ENCODE measurements around the gene TIPRL.
A peak's percentile ranks its signal among the peaks of the same experiment; 100 is the strongest.

Gene TIPRL

GRCh38 chr1:168178638-168179437 is at the start of gene TIPRL:
TIPRL (plus strand) TSS chr1:168178962; CDS start chr1:168179078, 116 bp downstream.
- ChIA-PET POLR2A (ENCODE audit: low non-redundant PET) (interaction anchor here (0.7 kb wide), 1 partner anchor 56 kb away, joined by 3 read pairs; no protein-coding TSS in a partner anchor), CTCF (interaction anchor here (0.7 kb wide), 1 partner anchor 49 kb away, joined by 3 read pairs; no protein-coding TSS in a partner anchor)
- DNase-seq (ENCODE audit: low spot score): peak; percentile 92
- TF ChIP-seq CTCF (conservative IDR thresholded peaks at IDR 0.05; ENCODE audit: low read depth): peak; percentile 22; the same call in 1 of the 2 replicates
- peak within 1 kb of the TSS; percentile 95 for H3K27ac ChIP-seq

DNA sequence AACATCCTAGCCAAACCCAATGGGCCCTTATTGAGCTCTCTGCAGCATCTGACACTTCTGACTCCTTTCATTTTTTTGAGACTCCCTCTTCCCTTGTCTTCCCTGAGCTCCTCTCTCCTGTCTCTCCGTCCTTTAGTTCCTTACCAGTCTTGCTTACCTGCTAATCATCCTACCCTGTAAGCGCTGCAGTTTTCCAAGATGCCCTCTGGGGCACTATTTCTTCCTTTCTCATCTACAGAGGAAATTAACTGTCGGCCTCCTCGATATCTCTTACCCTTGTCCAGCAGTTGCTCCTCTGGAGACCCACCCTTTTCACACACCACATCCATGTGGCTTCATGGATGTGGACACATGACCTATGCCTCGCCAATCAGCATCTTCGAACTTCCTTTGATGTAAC is 48.8 kb upstream of the TIPRL start:
- CTCF ChIA-PET: interaction anchor here (0.7 to 1.5 kb wide), 2 partner anchors 8 to 16 kb away, joined by 4 read pairs; no protein-coding TSS in a partner anchor

DNA sequence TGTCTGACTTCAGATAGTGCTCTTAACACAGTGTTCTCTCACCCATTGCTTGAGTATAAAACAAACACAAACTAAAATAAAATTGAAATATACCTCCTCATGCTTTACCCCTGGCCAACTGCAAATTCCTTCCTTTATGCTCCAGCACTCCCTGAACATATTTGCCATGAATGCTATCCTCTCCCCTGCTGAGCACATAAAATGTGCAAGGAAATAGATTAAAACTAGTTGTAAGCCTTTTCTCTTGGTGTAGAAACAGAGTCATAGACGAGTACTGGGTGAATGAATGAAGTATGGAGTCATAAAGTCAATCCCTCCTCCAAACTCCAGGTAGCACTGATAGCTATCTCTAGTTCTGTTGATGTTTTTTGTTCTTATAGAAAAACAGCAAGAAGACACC is 44.6 kb upstream of the TIPRL start:
- POLR2A ChIA-PET (ENCODE audit: low non-redundant PET): no interaction called here
- CTCF ChIA-PET: no interaction called here

More for the DNA sequence above, 48.8 kb upstream of the TIPRL start:
- no peak for DNase-seq (ENCODE audit: low spot score)
- no peak for TF ChIP-seq CTCF (conservative IDR thresholded peaks at IDR 0.05; ENCODE audit: low read depth)
- H3K27ac ChIP-seq: no peak overlapping the region
- POLR2A ChIA-PET (ENCODE audit: low non-redundant PET): no interaction called here

DNA sequence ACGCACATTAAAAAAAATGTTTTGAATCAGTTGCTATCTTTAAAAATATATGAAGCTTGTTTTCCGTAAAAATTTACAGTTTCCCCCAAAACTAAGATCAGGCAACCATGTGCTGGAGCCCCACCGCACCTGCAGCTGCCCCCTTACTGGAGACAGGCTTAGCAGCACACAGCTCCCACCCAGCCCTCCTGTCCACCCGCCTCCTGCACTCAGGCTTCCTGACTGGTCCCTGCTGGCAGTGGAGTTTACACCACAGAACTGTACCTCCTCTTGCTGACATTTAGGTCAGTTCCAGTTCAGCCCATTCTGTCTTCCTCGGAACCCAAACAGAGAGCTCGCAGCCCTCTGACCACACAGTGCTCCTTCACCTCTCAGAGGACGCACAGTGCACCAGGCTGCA is 44.1 kb upstream of the TIPRL start:
- POLR2A ChIA-PET (ENCODE audit: low non-redundant PET): no interaction called here

More for the DNA sequence above, 44.6 kb upstream of the TIPRL start:
- H3K27ac ChIP-seq: no peak overlapping the region
- no peak for TF ChIP-seq CTCF (conservative IDR thresholded peaks at IDR 0.05; ENCODE audit: low read depth)
- DNase-seq (ENCODE audit: low spot score): no peak

DNA sequence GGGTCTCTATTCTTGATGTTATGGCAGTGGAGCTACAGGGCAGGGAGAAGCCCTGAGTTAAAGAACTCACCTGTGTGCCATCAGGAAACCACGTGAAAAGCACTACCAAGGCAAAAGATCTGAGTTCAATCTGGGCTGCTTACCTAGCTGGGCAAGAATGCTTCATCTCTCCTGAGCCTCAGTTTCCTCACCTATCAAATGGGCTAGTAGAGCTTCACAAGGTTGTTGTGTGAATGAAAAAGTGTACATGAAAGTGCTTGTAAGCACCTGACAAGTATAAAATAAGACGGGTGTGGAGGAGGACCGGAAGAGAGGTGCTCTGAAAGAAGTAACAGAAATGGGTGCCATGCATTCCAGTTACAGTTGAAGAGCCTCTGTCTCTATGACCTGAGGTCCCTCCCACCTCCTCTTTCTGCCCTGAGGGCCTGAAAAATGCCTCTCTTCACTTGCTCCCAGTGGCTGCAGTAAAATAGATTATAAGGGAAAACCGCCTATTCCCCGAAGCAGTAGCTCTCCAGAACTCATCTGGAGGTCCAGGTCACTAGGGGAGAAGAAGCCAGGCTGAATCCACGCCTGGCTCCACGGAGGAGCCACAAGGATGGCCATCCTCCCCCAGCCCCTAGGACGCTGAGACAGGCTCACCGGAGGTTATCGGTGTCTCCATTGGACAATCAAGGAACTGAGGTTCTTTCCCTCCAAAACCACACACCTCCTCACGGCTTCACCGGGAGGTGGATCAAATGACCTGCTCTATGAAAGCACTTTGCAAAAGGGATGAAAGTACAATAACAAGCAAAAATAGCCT is 43.4 kb upstream of the TIPRL start:
- CTCF ChIA-PET: interaction anchor here (0.7 kb wide), 1 partner anchor 330 kb away, joined by 4 read pairs; no protein-coding TSS in a partner anchor
- POLR2A ChIA-PET (ENCODE audit: low non-redundant PET): no interaction called here
- peak overlapping the region; percentile 88 for H3K27ac ChIP-seq
- no peak for TF ChIP-seq CTCF (conservative IDR thresholded peaks at IDR 0.05; ENCODE audit: low read depth)
- no peak for DNase-seq (ENCODE audit: low spot score)

More for the DNA sequence above, 44.1 kb upstream of the TIPRL start:
- no peak for DNase-seq (ENCODE audit: low spot score)
- CTCF ChIA-PET: no interaction called here
- TF ChIP-seq CTCF (conservative IDR thresholded peaks at IDR 0.05; ENCODE audit: low read depth): no peak
- peak overlapping the region; percentile 15; the same call in 1 of the 2 replicates for H3K27ac ChIP-seq
